HG02642 (cell line): ENCODE results near the gene MED16.

ENCODE experiments used
- ATAC-seq: cut with Tn5 transposase; IDR thresholded peaks from one replicate; pipeline ENCODE4 v1.9.1; 2021; ENCODE audit warnings: mild to moderate bottlenecking; ENCODE audit not compliant: unreplicated experiment, poor library complexity

MED16 gene

DNA sequence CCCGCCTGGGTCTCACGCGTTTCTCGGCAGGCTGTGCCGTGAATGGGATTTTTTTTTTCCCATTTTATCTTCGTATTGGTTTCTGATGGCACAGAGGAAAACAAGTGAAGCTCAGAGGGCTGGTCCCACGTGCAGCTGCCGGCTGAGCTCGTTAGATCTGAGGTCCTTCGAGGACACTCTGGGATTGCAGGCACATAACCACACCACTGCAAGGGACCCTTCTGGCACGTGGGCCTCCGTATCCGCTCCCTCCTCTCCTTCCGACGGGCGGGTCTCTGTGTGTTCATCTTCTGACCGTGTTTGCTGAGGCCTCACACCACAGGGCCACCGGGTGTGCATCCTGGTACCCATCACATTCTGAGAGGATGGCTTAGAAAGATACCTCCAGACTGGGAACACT, 16.9 kb downstream of the MED16 start:
- no peak for ATAC-seq

DNA sequence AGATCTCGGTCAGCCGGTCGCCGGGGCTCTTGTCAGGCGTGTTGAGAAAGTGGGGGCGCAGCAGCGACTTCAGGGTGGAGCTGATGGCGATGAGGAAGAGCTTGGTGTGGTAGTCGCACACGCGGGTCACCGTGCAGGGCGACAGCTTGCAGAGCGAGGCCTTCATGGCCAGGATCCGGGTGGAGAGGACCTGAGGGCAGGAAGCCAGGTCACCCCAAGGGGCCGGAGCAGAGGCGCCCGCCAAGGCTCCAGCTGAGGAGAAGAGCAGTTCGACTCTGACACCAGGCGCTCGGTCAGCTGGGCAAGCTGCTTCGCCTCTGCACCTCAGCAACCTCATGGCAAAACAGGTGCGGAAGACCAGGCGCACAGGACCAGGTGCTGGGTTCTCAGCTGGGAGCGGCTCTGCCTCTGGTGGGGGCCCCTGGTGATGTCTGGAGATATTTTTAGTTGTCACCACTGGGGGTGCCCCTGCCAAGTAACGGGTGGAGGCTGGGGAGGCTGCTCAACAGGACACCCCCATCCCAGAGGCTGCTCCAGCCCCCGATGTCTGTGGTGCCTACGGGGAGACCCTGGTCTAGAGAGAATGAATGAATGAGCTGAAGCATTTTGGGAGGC, 17.6 kb downstream of the MED16 start:
- no peak for ATAC-seq

DNA sequence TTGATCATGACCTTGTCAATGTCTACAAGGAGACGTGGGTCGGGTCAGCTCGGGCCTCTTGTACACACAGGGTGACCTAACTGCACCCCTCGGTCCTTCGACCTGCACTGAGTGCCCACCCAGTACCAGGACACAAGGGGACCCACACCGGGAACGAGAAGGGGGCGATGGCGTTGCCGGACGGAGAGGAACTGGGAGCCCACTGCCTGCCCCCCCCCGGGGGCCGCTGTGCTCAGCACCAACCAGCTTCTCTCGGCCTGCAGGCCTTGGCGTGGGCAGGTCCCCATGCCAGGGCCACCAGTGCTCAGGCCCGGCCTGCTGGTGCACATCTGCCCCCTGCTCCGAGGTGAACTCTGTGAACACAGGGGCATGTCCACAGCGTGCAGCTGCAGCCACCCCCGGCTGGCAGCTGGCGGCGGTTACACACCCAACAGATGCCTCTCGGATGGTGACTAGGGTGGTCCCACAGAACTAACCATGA, 19.4 kb downstream of the MED16 start:
- ATAC-seq, result no peak

DNA sequence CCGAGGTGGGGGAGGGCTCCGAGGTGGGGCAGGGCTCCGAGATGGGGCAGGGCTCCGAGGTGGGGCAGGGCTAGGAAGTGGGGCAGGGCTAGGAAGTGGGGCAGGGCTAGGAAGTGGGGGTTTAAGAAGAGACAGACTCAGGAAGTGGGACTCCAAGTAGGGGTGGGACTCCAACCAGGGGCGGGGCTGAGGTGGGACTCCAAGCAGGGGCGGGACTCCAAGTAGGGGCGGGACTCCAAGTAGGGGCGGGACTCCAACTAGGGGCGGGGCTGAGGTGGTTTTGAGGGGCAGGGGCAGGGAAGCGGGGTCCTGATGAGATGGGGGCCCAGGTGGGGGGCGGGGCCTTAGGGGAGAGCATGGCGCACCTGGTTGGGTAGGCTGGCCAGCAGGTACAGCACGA, 19.9 kb downstream of the MED16 start:
- no peak for ATAC-seq

DNA sequence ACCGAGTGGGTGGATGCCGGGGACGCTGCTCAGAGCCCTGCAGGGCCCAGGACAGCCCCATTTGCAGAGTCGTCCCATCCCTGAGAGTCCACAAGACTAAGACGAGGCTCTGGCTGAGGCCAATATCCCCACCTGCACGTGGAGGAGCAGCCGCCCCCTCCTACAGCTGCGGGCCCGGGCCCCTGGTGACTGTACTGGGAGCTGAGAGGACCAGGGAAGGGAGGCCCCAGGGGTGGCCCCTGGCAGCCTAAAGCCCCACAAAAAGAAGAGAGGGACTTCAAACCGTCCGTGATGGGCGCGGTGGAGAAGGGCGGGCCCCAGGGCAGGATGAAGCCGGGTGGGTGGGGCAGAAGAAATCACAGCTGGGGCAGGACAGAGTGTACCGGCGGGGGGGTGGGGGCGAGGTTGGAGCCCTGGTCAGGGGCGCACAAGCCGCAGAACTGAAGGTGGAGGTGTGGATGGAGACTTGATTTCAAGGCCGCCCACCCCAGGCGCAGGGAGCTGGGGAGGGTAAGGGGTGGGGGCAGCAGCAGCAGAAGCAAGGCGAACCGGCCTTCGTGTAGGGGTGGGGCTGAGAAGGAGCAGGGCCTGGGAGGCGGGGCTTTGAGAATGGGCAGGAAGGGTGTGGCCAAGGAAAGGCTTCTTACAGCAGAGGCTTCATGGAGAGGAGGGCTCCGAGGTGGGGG, 20.6 kb downstream of the MED16 start:
- no peak for ATAC-seq

DNA sequence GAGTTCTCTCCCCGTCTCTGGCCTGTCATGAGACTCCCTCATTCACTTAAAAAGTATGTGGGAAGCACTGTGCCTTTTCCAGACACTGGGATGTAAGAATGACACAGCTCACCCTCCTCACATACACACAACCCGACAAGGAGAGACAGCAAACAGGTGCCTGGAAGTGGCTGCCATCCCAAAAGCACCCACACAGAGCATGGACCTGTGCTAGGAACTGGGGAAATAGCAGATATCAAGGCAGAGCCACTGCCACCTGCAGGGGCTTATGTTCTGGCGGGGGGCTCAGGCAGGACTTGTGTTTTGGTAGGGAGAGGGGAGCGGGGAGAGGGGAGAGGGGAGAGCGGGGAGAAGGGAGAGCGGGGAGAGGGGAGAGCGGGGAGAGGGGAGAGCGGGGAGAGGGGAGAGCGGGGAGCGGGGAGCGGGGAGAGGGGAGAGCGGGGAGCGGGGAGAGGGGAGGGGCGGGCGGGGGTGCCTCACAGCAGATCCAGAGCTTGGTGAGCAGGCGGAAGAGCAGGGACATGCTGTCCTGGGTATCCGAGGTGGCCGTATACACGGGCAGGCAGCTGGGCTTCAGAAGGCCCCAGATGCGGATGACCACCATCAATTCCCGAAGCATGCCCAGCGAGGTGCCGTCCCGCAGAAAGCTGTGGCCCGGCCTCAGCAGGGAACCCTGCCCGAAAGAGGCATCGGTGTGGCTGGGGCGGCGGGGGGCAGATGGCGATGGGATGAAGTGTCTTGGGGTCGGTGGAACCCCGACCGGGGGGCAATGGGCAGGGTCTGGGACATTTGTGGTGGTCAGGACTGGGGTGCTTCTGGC, 21.3 kb downstream of the MED16 start:
- ATAC-seq, result no peak

DNA sequence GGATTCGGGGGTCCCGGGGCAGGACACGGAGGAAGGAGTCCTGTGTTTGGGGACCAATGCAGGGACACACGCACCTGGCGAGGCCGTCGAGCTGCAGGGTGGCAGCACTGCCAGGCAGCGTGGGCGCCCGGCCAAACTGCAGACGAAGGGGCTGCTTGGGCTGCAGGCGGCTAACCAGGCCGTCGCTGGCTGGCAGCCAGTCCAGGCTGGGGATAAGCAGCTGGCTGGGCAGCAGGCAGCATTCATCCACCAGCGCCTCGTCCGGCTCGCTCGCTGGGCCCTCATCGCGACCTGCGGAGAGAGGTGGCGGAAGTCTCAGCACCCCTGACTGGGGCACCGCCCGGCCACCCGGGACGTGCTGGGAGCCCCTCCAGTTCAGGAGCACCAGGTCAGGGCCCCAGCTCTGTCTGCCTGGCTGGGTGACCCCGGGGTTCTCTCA, 22.0 kb downstream of the MED16 start:
- no peak for ATAC-seq

DNA sequence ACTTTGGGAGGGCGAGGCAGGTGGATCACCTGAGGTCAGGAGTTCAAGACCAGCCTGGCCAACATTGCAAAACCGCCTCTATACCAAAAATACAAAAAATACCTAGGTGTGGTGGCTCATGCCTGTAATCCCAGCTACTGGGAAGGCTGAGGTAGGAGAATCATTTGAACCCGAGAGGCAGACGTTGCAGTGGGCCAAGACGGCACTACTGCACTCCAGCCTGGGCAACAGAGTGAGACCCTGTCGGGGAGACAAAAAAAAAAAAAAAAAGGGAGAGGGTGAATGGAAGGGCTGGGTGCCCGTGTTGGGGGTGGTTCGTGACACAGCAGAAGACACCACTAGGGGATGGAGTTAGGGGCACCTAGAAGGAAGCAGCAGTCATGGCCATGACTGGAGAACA, 22.7 kb downstream of the MED16 start:
- ATAC-seq, result no peak

DNA sequence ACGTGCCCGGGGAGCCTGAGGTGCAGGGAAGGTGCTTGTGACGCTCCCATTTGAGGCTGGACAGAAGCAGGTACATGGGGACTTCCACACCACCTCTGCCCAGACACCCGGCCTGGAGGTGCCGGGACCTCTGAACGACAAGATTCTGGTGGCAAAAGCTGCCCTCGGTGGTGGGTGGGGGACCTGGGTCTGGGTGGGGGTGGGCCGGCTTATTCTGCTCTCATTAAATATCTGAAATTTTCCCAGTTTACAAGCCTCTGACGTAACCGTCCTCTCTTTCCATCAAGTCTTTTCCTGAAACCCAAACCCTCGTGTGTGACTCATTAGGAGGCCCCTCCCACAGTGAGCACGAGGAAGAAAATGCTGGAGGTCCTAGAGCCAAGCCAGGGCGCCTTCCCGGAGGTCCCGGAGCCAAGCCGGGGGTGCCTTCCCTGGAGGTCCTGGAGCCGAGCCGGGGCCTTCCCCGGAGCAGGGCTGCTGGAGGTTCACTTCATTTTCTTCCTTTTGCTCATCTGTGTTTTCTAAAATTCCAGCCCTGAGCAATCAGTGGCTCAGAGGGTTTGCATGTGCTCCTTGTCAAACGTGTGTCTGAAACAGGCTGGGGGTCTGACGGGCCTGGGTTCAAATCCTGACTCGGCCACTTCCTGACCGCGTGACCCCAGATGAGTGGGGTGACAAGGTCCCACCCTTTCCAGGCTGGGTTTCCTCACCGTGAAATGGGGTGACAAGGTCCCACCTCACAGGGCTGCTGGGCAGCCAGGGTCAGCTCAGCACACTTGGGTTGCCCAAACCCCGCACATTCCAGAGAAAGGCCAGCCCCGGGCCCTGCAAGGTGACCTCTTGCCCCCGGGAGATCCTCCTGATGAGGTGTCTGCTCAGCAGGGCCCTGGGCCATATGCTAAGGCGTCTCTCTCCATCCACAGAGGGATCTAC, 23.5 kb downstream of the MED16 start:
- ATAC-seq, result no peak

DNA sequence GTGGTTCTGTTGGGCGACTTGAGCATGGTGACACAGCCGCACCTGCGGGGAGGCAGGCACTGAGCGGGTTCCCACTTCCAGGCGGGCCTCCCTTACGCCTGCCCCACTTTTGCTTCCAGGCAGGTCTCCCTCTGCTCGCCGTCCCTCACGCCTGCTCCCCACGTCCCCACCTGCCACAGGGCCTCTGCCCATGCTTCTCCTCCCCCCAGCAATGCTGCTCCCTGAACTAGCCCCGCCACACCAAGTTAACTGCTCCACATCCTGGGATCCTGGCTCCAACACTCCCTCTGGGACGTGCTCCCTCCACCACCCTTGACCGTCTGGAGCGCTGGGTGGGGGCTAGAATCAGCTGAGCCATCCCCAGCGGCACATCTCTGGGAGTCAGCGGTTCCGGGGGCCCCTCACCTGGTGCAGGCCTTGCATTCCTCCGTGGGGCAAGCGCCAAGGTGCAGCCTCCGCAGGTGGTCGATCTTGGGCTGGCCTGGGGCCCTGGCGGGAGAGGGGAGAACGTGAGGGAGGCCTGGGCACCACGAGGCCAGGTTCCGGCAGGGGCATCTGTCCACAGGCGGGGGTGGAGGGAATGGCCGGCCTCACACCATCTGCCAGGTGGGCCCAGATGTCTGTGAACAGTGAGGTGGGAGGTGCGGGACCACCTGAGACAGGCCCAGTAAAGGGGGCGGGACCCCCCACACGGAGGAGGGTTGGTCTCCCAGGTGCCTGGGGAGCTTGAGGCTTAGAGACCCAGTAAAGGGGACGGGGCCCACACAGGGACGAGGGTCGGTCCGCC, 24.3 kb downstream of the MED16 start:
- no peak for ATAC-seq

DNA sequence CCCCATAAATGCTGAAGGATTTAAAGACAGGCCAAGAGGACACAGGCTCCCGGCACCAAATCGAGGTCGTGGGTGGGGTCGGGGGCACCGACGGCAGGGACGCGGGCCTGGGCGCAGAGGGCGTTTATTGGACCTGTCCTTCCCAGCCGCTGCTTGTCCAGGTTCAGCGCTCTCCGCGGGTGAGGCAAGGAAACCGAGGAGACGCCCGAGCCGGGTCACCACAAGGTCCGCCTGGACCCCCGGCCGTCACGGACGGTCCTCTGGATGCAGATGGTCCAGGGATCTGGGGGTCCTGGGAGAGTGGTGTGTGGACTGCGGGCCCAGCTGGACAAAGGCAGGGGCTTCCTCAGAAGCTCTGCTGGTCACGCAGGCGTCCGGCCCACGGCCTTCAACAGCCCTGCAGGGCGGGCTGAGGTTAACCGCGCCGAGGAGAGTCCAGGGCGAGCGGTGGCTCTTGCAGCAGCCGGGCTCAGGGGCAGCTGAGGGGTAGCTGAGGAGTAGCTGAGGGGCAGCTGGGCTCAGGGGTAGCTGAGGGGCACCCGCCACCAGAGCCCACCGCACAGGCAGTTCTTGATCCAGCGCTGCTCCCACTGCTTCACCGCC, 25.0 kb downstream of the MED16 start:
- ATAC-seq, result no peak

DNA sequence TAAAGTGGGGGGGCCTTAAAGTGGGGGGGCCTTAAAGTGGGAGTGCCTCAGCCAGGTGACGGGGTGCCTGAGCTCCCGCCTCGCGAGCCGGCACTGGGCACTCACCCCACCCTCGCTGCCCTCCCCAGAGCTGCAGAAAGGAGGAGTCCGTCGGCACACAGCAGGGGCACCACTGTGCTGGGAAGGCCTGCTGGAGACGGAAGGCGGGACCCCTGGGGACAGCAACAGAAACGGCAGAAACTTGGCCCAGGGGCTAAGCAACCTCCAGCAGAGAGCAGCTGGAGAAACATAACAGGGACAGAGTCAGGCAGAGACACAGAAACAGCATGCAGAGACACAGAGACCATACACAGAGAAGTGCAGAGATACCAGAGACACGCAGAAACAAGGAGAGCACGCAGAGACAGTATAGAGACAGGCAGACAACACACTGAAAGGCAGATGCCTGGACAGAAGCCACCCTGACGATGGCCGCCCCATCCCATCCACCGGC, 25.6 kb downstream of the MED16 start:
- no peak for ATAC-seq

DNA sequence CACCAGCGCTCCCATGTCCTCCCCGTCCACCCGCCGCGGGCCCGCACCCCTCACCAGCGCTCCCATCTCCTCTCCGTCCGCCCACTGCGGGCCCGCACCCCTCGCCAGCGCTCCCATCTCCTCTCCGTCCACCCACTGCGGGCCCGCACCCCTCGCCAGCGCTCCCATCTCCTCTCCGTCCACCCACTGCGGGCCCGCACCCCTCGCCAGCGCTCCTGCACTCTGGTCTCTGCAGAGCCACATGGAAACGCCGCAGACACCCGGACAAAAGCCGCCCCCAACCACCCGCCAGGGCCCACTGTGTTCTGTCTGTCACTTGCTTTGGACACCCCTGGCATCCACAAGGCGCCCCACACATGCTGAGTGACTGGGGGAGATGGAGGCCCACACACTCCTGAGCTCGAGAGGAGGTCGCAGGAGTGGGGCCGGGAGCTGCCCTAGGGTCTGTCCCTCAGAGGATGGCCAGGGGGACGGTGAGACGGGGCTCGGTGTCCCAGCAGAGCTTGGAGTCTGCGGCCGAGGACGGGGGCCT, 26.2 kb downstream of the MED16 start:
- no peak for ATAC-seq

DNA sequence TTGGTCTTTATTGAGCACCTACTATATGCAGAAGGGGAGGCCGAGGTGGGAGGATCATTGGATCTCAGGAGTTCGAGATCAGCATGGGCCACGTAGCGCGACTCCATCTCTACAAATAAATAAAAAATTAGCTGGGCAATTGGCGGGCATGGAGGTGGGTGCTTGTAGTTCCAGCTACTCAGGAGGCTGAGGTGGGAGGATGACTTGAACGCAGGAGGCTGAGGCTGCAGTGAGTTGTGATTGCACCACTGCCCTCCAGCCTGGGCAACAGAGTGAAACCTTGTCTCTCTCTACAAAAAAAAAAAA, 29.7 kb downstream of the MED16 start:
- ATAC-seq, result no peak

DNA sequence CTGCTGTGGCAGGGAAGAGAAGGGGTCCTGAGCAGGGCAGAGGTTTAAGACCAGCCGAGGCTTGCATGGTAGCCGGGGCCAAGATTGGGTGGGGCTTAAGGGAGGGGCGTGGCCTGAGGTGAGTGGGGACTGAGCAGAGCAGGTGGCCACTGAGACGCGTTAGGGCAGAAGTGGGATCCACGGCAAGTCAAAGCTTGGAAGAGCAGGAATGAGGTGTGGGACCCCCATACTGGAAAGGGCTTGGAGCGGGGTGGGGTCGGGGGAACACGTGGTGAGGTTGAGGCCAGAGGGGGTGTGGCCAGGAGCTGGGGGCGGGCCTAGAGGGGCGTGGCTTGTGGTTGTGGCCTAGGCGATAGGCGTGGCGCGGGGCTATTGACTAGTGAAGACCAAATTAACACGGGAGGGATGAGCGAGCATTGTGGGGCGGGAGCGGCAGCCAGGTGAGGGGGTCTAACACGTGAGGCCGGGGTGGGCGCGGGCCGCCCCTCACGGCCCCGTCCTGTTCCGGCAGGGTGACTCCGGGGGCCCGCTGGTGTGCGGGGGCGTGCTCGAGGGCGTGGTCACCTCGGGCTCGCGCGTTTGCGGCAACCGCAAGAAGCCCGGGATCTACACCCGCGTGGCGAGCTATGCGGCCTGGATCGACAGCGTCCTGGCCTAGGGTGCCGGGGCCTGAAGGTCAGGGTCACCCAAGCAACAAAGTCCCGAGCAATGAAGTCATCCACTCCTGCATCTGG, 30.2 kb downstream of the MED16 start:
- no peak for ATAC-seq

DNA sequence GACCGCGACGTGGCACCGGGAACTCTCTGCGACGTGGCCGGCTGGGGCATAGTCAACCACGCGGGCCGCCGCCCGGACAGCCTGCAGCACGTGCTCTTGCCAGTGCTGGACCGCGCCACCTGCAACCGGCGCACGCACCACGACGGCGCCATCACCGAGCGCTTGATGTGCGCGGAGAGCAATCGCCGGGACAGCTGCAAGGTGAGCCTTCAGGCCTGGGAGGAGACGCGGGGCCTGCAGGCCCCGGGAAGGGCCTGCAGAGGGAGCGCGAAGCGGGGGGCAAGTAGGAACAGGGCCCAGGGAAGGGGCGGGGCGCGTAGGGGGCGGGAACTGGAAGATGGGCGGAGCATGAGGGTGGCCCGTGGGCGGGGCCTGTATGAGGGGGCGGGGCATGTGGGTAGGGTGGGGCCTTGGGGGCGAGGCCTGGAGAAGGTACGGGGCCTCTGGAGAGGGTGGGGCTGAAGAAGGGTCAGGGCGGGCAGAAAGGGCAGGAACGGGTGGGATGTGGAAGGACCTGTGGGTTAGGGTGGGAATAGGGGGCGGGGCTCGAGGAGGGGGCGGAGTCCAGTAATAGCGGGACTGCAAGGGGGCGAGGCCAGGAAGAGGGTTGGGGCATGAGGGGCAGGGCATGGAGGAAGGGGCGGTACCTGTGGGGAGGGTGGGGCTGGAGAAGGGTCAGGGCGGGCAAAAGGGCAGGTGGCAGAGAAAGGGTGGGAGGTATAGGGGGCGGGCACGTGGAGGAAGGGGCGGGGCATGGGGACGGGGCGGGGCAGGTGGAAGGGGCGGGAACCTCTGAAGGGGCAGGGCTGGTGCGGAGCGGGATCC, 31.0 kb downstream of the MED16 start:
- ATAC-seq, result no peak

DNA sequence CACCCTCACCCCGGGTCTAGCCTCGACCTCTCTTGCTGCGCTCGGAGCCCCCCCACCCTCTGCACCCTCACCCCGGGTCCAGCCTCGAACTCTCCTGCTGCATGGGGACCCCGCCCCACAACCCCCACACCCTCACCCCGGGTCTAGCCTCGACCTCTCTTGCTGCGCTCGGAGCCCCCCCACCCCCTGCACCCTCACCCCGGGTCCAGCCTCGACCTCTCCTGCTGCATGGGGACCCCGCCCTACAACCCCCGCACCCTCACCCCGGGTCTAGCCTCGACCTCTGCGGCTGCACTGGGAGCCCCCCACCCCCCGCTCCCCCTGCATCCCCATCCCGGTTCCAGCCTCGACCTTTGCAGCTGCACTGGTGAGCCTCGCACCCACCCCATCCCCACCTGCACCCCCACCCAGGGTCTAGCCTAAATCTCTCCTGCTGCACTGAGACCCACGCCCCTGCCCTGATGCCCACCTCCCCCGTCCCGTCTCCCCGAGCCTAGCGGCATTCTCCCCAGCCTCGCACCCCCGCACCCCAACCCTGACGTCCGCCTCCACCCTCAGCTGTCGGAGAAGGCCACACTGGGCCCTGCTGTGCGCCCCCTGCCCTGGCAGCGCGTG, 31.7 kb downstream of the MED16 start:
- ATAC-seq, result no peak
